Activated CD8-positive, alpha-beta T cell treated with anti-CD3 and anti-CD28 coated beads for 36 hours (primary cell): ENCODE measurements around the gene CATSPER4. TPM values are rescaled to one million over a fixed set of nuclear protein-coding genes. Genes with fewer than 3 reads are reported as not detected.

ENCODE experiments used
- ATAC-seq: fragments of 200-7000 bp; cut with Tn5 transposase; one replicate; pipeline ENCODE4 v1.10.0; 2021; ENCODE audit warnings: mild to moderate bottlenecking, moderate library complexity
- CTCF ChIA-PET: fragments of 350-600 bp; sonication (Branson Sonifier 250); formaldehyde crosslinking; loops from one replicate; lab custom pipeline; 2021; ENCODE audit warnings: antibody characterized with exemption; lab: Charles Lee
- POLR2A ChIA-PET: fragments of 350-600 bp; sonication (Branson Sonifier 250); formaldehyde crosslinking; loops from one replicate; lab custom pipeline; 2021; ENCODE audit warnings: antibody characterized with exemption; lab: Charles Lee
- DNase-seq: peaks from one replicate; pipeline ENCODE4 v3.0.0-alpha.2; 2020
- H3K27ac Mint-ChIP-seq: one replicate; pipeline ENCODE4 v1.8.0; 2021; ENCODE audit warnings: mild to moderate bottlenecking, mixed read lengths
- H3K27me3 Mint-ChIP-seq: one replicate; pipeline ENCODE4 v1.8.0; 2021; ENCODE audit warnings: mixed read lengths
- H3K36me3 Mint-ChIP-seq: one replicate; pipeline ENCODE4 v1.8.0; 2021; ENCODE audit warnings: low read depth, mixed read lengths
- H3K4me1 Mint-ChIP-seq: one replicate; pipeline ENCODE4 v1.8.0; 2021; ENCODE audit warnings: low read depth, mixed read lengths
- H3K4me3 Mint-ChIP-seq: one replicate; pipeline ENCODE4 v1.8.0; 2021; ENCODE audit warnings: mild to moderate bottlenecking, moderate library complexity, mixed read lengths
- H3K9me3 Mint-ChIP-seq: one replicate; pipeline ENCODE4 v1.8.0; 2021; ENCODE audit warnings: mixed read lengths
- intact Hi-C: fragments of 100-400 bp; cut with micrococcal nuclease; formaldehyde crosslinking; loops from one replicate; pipeline ENCODE4 v1.10.0; 2022
- total RNA-seq, 2 experiments: library from RNA; stranded (reverse); gene quantifications; one replicate each; pipeline ENCODE4 v1.2.3, GENCODE V29; 2021
- TF ChIP-seq, protein P1 (sequence below): fragments of 200-600 bp; IDR thresholded peaks from one replicate; pipeline ENCODE4 v1.8.0; 2022; ENCODE audit warnings: antibody characterized with exemption, mild to moderate bottlenecking

CATSPER4 gene
- total RNA-seq, 2 experiments from 2014 or later, result not detected

DNA sequence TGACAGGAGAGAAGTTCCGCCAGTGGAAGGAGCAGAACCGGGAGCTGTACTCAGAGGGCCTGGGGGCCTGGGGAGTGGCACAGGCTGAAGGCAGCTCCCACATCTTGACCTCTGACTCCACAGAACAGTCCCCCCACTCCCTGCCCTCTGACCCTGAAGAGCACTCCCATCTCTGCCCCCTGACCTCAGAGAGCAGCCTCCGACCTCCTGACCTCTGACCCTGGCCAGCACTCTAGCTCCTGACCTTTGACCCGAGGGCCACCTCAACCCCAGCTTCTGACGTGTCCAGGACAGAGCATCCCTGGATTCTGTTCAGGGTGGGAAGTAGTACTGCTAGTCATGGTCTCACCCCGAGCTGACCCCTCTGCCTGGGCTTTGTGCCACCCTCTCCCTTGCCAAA is 1.1 kb upstream of the CATSPER4 start:
- intact Hi-C loops, result no loop called here
- DNase-seq (no peak), ATAC-seq (no peak)
- POLR2A ChIA-PET, result interaction anchor here (0.5 to 0.8 kb wide), 3 partner anchors 9 to 246 kb away, joined by 3 read pairs; no protein-coding TSS in a partner anchor
- H3K27ac Mint-ChIP-seq, result no peak overlapping the region
- CTCF ChIA-PET, result interaction anchor here (1.0 to 3.0 kb wide), 5 partner anchors 11 to 228 kb away, joined by 3 to 10 read pairs (median 4); no protein-coding TSS in a partner anchor
- H3K4me1 Mint-ChIP-seq, result peaks cover 6% of the 10 kb centered on the region
- TF ChIP-seq, protein P1, sequence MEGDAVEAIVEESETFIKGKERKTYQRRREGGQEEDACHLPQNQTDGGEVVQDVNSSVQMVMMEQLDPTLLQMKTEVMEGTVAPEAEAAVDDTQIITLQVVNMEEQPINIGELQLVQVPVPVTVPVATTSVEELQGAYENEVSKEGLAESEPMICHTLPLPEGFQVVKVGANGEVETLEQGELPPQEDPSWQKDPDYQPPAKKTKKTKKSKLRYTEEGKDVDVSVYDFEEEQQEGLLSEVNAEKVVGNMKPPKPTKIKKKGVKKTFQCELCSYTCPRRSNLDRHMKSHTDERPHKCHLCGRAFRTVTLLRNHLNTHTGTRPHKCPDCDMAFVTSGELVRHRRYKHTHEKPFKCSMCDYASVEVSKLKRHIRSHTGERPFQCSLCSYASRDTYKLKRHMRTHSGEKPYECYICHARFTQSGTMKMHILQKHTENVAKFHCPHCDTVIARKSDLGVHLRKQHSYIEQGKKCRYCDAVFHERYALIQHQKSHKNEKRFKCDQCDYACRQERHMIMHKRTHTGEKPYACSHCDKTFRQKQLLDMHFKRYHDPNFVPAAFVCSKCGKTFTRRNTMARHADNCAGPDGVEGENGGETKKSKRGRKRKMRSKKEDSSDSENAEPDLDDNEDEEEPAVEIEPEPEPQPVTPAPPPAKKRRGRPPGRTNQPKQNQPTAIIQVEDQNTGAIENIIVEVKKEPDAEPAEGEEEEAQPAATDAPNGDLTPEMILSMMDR, result no peak
- no peaks in the 10 kb centered on the region for H3K36me3 Mint-ChIP-seq
- no peaks in the 10 kb centered on the region for H3K27me3 Mint-ChIP-seq
- H3K4me3 Mint-ChIP-seq, result no peak overlapping the region
- H3K9me3 Mint-ChIP-seq, result no peaks in the 10 kb centered on the region

DNA sequence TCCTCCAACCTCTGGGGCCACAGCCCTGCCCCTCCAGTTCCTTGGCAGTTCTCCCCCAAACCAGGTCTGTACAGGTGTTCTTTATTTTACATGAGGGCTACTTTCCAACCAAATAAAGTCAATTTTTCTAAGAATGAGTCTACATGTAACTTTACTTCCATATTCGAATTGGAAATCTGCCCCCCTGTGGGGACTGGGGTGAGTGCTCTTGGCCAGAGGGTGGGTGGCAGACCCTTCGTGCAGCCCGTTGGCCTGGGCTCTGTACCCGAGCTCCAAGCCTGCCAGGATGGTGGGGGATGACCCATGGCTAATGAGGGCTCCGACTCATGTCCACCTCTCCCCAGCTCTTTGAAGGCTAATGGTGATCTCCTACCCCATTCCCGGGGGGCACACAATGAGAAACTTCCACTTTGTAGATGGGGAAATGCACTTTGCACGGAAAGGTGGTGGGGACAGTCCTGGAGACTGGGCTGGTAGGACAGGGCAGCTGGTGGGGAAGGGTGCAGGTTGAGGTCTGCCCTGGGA is 589 bp upstream of the CATSPER4 start:
- Mint-ChIP-seq H3K4me3 (no peak overlapping the region), H3K27ac (no peak overlapping the region), H3K4me1 (peaks cover 6% of the 10 kb centered on the region), H3K36me3 (no peaks in the 10 kb centered on the region), H3K9me3 (no peaks in the 10 kb centered on the region), H3K27me3 (no peaks in the 10 kb centered on the region)
- DNase-seq (no peak), ATAC-seq (no peak)
- intact Hi-C loops, result no loop called here
- ChIA-PET CTCF (interaction anchor here (1.0 to 3.0 kb wide), 6 partner anchors 14 to 227 kb away, joined by 3 to 10 read pairs (median 4); partner anchors contain the start of gene ZNF593), POLR2A (interaction anchor here (0.7 kb wide), 1 partner anchor 14 kb away, joined by 3 read pairs; no protein-coding TSS in a partner anchor)
- TF ChIP-seq, protein P1, result no peak

DNA sequence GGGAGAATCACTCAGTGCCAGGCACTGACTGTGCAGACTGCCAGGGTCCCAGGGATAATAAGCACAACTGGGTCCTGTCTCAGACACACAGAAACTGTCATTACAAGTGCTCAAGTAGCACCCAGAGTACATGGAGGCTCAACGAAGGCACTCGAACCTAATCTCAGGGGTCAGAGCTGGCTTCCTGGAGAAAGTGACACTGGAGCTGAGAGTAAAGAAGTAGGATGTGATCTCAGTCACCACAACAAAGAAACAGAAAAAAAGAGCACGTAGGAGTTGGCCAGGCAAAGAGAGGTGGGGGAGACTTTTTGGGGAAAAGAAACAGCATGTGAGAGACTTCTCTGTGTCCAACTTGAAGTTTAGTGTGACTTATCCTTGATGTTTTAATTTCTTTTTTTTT is 1.3 kb downstream of the CATSPER4 start:
- TF ChIP-seq, protein P1, result no peak
- Mint-ChIP-seq H3K36me3 (no peaks in the 10 kb centered on the region), H3K4me1 (peaks cover 6% of the 10 kb centered on the region), H3K4me3 (no peak overlapping the region), H3K9me3 (no peaks in the 10 kb centered on the region), H3K27me3 (no peaks in the 10 kb centered on the region), H3K27ac (peak overlapping the region; percentile 6)
- intact Hi-C loops, result no loop called here
- ATAC-seq, result peak; percentile 83
- POLR2A ChIA-PET, result no interaction called here
- CTCF ChIA-PET, result interaction anchor here (1.6 kb wide), 1 partner anchor 42 kb away, joined by 8 read pairs; the partner anchor contains the start of gene CEP85
- peak; percentile 38 for DNase-seq

DNA sequence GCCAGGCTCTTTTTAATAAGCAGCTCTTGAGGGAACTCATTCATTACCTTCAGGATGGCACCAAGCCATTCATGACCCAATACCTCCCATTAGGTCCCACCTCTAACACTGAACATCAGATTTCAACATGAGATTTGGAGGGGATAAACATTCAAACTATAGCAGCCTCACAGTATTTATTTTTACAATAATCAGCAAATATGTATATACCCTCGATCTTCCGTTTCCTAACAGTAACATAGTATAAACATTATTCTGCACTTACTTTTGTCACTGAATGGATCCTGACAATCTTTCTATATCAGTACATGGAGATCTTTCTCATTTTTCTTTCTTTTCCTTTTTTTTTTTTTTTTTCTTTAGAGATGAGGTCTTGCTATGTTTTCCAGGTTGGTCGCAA is 5.4 kb downstream of the CATSPER4 start:
- no peaks in the 10 kb centered on the region for H3K9me3 Mint-ChIP-seq
- ChIA-PET CTCF (interaction anchor here (1.4 kb wide), 1 partner anchor 221 kb away, joined by 3 read pairs; no protein-coding TSS in a partner anchor), POLR2A (no interaction called here)
- TF ChIP-seq, protein P1, result no peak
- DNase-seq (no peak), ATAC-seq (no peak)
- peaks cover 9% of the 10 kb centered on the region for H3K4me1 Mint-ChIP-seq
- no peak overlapping the region for H3K27ac Mint-ChIP-seq
- H3K36me3 Mint-ChIP-seq, result no peaks in the 10 kb centered on the region
- no peak overlapping the region for H3K4me3 Mint-ChIP-seq
- intact Hi-C loops, result no loop called here
- H3K27me3 Mint-ChIP-seq, result no peaks in the 10 kb centered on the region

DNA sequence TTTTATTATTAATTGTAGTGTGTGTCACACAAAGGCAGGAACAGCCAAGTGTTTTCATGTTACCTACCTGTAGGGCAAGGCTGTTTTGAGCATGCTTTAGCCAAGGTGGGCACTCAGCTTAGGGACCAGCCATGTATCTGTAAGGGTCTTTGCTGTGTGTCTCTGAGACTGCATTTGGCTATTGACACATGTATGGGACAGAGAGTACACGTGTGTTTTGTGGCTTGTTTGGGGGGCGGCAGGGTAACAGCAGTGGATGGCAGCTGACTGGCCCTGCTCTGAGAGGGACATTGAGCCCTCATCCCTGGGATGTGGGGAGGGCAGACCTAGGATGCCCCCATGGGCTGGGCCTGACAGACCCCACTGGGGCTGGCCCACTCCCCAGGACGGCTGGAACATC is 6.9 kb downstream of the CATSPER4 start:
- CTCF ChIA-PET, result interaction anchor here (0.6 to 1.2 kb wide), 2 partner anchors 37 to 52 kb away, joined by 4 to 5 read pairs; partner anchors contain the start of gene CEP85
- no peak overlapping the region for H3K4me3 Mint-ChIP-seq
- no peaks in the 10 kb centered on the region for H3K9me3 Mint-ChIP-seq
- ATAC-seq (no peak), DNase-seq (no peak)
- POLR2A ChIA-PET, result no interaction called here
- TF ChIP-seq, protein P1, result no peak
- H3K36me3 Mint-ChIP-seq, result no peaks in the 10 kb centered on the region
- peaks cover 14% of the 10 kb centered on the region for H3K4me1 Mint-ChIP-seq
- H3K27ac Mint-ChIP-seq, result no peak overlapping the region
- H3K27me3 Mint-ChIP-seq, result no peaks in the 10 kb centered on the region
- intact Hi-C loops, result no loop called here
